Tibial nerve (tissue), 4 donors: ENCODE data around the gene TAS2R42. TPM values are rescaled to one million over a fixed set of nuclear protein-coding genes. Genes with fewer than 3 reads are reported as not detected.

Experiments used
- DNase-seq, 2 donors: peaks; one replicate each; pipeline ENCODE4 v3.0.0-alpha.2; 2019; ENCODE audit warnings: low spot score in 2 of 2
- H3K27ac ChIP-seq, 4 donors: fragments of 200-600 bp; sonication (generic) in 3 of 4; one replicate each; pipeline ENCODE4 v1.5.1; 2017 to 2019; ENCODE audit warnings: mild to moderate bottlenecking in 1 of 4
- H3K27me3 ChIP-seq, 2 donors: fragments of 200-600 bp; sonication (generic) in 1 of 2; one replicate each; pipeline versions ENCODE4 v1.5.1 to v1.6.0; 2017 to 2019
- H3K36me3 ChIP-seq, 3 donors: fragments of 200-600 bp; sonication (generic); one replicate each; pipeline ENCODE4 v1.5.1; 2018 to 2019
- H3K4me1 ChIP-seq, 4 donors: fragments of 200-600 bp; sonication (generic) in 3 of 4; one replicate each; pipeline ENCODE4 v1.5.1; 2017 to 2019
- H3K4me3 ChIP-seq, 4 donors: fragments of 200-600 bp; sonication (generic) in 3 of 4; one replicate each; pipeline ENCODE4 v1.5.1; 2017 to 2019; ENCODE audit warnings: mild to moderate bottlenecking in 1 of 4, moderate library complexity in 1 of 4
- H3K9me3 ChIP-seq, 4 donors: fragments of 200-600 bp; sonication (generic) in 3 of 4; one replicate each; pipeline ENCODE4 v1.5.1; 2017 to 2019
- CTCF ChIP-seq, 5 experiments: fragments of 200-600 bp in 3 of 5; fragments of 450-650 bp in 2 of 5; sonication (generic) in 3 of 5; IDR thresholded peaks; one replicate each; pipeline ENCODE4 v1.5.1; 2016 to 2019; ENCODE audit warnings: antibody characterized with exemption in 5 of 5, mild to moderate bottlenecking in 3 of 5, moderate library complexity in 2 of 5
- EP300 ChIP-seq, 2 donors: sonication (generic); formaldehyde crosslinking; IDR thresholded peaks; one replicate each; pipeline ENCODE4 v1.6.1; 2017; ENCODE audit warnings: antibody characterized with exemption in 2 of 2, mild to moderate bottlenecking in 1 of 2
- POLR2A ChIP-seq, 2 donors: fragments of 450-650 bp; IDR thresholded peaks; one replicate each; pipeline ENCODE4 v1.6.1; 2017; ENCODE audit warnings: antibody characterized with exemption in 2 of 2, mild to moderate bottlenecking in 2 of 2, moderate library complexity in 2 of 2
- WGBS, 2 donors: methylation state at CpG; one replicate each; pipeline ENCODE4 v1.1.5; 2018; 5-methylcytosine and 5-hydroxymethylcytosine counted together
- total RNA-seq, 4 donors: library from RNA; depleted of rRNA; stranded (reverse); fragments of >200 nt; gene quantifications; one replicate each; pipeline ENCODE4 v1.1.0, GENCODE V29; 2016

The TAS2R42 gene
- total RNA-seq, 4 donors from 2014 or later: not detected

- Histone ChIP-seq H3K36me3 (peaks cover 0 to 4% (median 0%) of the 10 kb centered on the region in 3 donors), H3K27me3 (no peaks in the 10 kb centered on the region), H3K9me3 (no peaks in the 10 kb centered on the region), H3K4me1 (peaks cover 0 to 43% (median 20%) of the 10 kb centered on the region in 4 donors), H3K4me3 (no peak overlapping the region), H3K27ac (no peak overlapping the region)
- no peak for DNase-seq
- TF ChIP-seq CTCF (IDR thresholded peaks at IDR 0.05) (no peak), POLR2A (IDR thresholded peaks at IDR 0.05) (no peak)
- 71 to 87% methylated on average over 2 of the region's 2 CpGs for WGBS, 2 donors
Observed at GRCh38 chr12:11174022-11174421, 12.7 kb downstream of the TAS2R42 start.

GRCh38 chr12:11171969-11172675 is 14.6 kb downstream of the TAS2R42 start:
- no peaks in the 10 kb centered on the region for H3K27me3 ChIP-seq
- DNase-seq: no peak
- H3K4me3 ChIP-seq: peak overlapping the region; percentile 66 to 93 (median 80)
- TF ChIP-seq EP300 (IDR thresholded peaks at IDR 0.05): no peak
- no peak for TF ChIP-seq POLR2A (IDR thresholded peaks at IDR 0.05)
- TF ChIP-seq CTCF (IDR thresholded peaks at IDR 0.05): no peak
- H3K9me3 ChIP-seq: no peaks in the 10 kb centered on the region
- H3K4me1 ChIP-seq: peaks cover 0 to 51% (median 22%) of the 10 kb centered on the region in 4 donors
- peaks cover 0 to 4% (median 0%) of the 10 kb centered on the region in 3 donors for H3K36me3 ChIP-seq
- peak overlapping the region in 3 of 4 donors; percentile 97 to 98 (median 98) for H3K27ac ChIP-seq
- WGBS, 2 donors: 1 to 3% methylated on average over 10 of the region's 10 CpGs

GRCh38 chr12:11171145-11171968 is 15.4 kb downstream of the TAS2R42 start, which contains the start of gene SMIM10L1:
Gene SMIM10L1, plus strand, starts transcription at chr12:11171194. Its CDS starts 163 bp downstream, at chr12:11171357.
- TF ChIP-seq CTCF (IDR thresholded peaks at IDR 0.05) (peak in 1 of 5 experiments; percentile 29), EP300 (IDR thresholded peaks at IDR 0.05) (peak in 1 of 2 donors; percentile 90), POLR2A (IDR thresholded peaks at IDR 0.05) (peak; percentile 7 to 42)
- peak; percentile 73 to 82 for DNase-seq
- 0 to 1% methylated on average over 34 to 35 of the region's 70 CpGs for WGBS, 2 donors

GRCh38 chr12:11170810-11171144 is 16.0 kb downstream of the TAS2R42 start:
- 1 to 2% methylated on average over 4 of the region's 4 CpGs for WGBS, 2 donors
- no peak for TF ChIP-seq CTCF (IDR thresholded peaks at IDR 0.05)
- TF ChIP-seq EP300 (IDR thresholded peaks at IDR 0.05): no peak
- no peak for TF ChIP-seq POLR2A (IDR thresholded peaks at IDR 0.05)
- peaks cover 0 to 58% (median 22%) of the 10 kb centered on the region in 4 donors for H3K4me1 ChIP-seq
- peak overlapping the region; percentile 66 to 93 (median 80) for H3K4me3 ChIP-seq
- no peak for DNase-seq
- no peaks in the 10 kb centered on the region for H3K27me3 ChIP-seq
- no peaks in the 10 kb centered on the region for H3K9me3 ChIP-seq
- peak overlapping the region; percentile 79 to 98 (median 98) for H3K27ac ChIP-seq
- peaks cover 0 to 10% (median 0%) of the 10 kb centered on the region in 3 donors for H3K36me3 ChIP-seq

More at GRCh38 chr12:11171145-11171968, 15.4 kb downstream of the TAS2R42 start, which contains the start of gene SMIM10L1:
- H3K4me1 ChIP-seq: peaks cover 0 to 52% (median 22%) of the 10 kb centered on the region in 4 donors
- peak within 1 kb of the TSS; percentile 79 to 98 (median 98) for H3K27ac ChIP-seq
- H3K9me3 ChIP-seq: no peaks in the 10 kb centered on the region
- H3K4me3 ChIP-seq: peak within 1 kb of the TSS; percentile 66 to 93 (median 80)
- H3K27me3 ChIP-seq: no peaks in the 10 kb centered on the region
- peaks cover 0 to 5% (median 0%) of the 10 kb centered on the region in 3 donors for H3K36me3 ChIP-seq
